Mucosa of gallbladder (tissue), 1 donor: ENCODE measurements around the gene SRP54. TPM values are rescaled to one million over a fixed set of nuclear protein-coding genes. Genes with fewer than 3 reads are reported as not detected.
A peak's percentile ranks its signal among the peaks of the same experiment; 100 is the strongest.
"Not testable (repeated sequence)": the region's sequence is repeated elsewhere in the genome, so short reads cannot be mapped to it uniquely, and the experiment has no call there.

Source experiments
- DNase-seq: peaks from one replicate; pipeline ENCODE4 v3.0.0-alpha.2; 2020; ENCODE audit warnings: low spot score
- total RNA-seq: library from RNA; stranded (reverse); gene quantifications from one replicate; pipeline ENCODE4 v1.2.1, GENCODE V29; 2021
- donor health status: DM: no; HTN: no; CAD: no.

SRP54 gene
- total RNA-seq, 1 donor from 2014 or later: 37.3 TPM

DNA sequence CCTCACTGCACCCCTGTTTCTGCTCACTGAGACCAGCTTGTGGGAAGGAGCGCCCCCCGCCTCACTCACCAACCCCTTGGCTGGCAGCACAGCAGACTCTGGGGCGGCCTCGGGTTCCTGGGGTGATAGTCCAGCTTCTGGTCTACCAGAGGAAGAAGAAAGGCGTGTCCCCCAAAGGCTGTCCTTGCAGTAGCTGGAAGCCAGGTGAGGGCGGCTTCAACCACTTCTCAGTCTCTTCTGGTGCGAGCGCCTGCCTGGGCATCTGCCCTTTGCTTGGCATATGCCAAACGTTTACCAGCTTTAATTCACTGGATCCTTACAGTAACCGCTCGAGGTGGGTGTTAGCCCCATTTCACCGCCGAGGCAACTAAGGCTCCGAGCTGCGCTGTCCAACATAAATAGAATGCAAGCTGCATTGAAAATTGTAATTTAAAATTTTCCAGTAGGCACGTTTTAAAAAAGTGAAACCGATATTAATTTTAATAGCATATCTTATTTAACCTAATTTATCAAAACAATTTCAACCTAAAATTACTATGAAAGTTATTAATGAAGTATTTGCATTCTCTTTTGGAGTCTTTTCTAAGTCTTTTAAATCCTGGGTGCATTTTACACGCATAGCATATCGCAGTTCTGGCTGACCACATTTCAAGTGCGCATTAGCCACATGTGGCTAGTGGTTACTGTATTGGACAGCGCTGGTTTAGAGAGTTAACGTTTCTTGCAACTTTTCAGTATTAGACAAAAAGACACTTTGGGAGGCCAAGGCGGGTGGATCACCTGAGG lies 64.2 kb downstream of the SRP54 start:
- peak; percentile 46 for DNase-seq

GRCh38 chr14:35047976-35048513 lies 65.3 kb downstream of the SRP54 start:
- no peak for DNase-seq

GRCh38 chr14:35050652-35051051 lies 67.9 kb downstream of the SRP54 start:
- DNase-seq: no peak

- DNase-seq: no peak
Measured at GRCh38 chr14:35051796-35052195, 69.0 kb downstream of the SRP54 start.

DNA sequence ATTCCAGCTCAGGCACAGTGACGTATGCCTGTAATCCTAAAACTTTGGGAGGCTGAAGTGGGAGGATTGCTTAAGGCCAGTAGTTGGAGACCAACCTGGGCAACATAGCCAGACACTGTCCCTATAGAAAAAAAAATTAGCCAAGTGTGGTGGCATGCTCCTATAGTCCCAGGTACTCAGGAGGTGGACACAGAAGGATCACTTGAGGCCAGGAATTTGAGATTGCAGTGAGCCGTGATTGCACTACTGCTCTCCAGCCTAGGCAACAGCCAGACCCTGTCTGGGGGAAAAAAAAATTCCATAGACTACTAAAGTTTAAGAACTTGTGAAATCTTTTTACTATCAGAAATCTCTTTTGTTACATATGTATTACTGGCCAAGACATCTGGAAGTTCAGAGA lies 69.8 kb downstream of the SRP54 start:
- DNase-seq: no peak

DNA sequence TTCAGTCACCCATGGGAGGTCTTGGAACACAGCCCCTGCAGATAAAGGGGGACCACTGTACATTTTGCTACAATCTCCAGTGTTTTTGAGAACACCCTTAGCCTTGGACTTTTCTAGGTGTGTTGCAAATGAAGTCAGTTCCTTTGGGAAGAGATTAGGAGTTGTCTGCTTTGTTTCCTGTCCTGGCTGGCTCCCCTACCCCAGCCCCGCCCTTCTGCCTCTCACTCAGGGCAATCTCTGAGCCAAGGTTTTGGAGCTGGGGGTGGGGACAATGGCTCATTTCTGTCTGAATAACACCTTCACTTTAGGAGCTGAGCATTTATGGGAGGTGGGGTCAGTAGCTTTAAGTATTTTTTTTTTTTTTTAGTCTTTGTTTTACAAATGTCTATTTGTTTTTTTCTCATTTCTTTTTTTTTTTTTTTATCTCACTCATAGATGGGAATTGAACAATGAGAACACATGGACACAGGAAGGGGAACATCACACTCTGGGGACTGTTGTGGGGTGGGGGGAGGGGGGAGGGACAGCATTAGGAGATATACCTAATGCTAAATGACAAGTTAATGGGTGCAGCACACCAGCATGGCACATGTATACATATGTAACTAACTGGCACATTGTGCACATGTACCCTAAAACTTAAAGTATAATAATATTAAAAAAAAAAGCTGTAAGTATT lies 78.5 kb downstream of the SRP54 start:
- DNase-seq: not testable (repeated sequence)

DNA sequence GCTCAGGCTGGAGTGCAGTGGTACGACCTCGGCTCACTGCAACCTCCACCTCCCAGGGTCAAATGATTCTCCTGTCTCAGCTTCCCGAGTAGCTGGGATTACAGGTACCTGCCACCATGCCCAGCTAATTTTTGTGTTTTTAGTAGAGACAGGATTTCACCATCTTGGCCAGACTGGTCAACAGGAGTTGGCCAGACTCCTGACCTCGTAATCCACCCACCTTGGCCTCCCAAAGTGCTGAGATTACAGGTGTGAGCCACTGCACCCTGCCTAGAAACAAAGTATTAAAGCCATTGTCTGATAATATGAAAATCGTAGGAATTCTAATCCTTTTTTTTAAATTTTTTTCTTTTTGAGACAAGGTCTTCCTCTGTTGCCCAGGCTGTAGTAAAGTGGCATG lies 82.9 kb downstream of the SRP54 start:
- DNase-seq: not testable (repeated sequence)

- DNase-seq: no peak
Measured at GRCh38 chr14:35068238-35069012, 85.6 kb downstream of the SRP54 start.

DNA sequence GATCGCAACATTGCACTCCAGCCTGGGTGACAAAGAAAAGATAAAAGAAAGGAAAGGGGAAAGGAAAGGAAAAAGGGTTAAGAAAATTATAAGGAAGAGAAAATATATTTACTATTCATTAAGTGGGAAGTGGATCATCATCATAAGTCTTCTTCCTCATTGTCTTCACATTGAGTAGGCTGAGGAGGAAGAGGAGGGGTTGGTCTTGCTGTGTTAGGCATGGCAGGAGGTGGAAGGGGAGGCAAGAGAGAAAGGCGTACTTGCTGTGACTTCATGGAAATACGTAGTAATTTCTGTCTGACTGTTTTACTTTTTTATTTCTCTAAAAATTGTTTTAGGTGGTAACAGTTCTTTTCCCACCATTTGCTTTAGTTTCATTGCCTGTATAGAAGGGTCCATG lies 89.4 kb downstream of the SRP54 start:
- no peak for DNase-seq

DNA sequence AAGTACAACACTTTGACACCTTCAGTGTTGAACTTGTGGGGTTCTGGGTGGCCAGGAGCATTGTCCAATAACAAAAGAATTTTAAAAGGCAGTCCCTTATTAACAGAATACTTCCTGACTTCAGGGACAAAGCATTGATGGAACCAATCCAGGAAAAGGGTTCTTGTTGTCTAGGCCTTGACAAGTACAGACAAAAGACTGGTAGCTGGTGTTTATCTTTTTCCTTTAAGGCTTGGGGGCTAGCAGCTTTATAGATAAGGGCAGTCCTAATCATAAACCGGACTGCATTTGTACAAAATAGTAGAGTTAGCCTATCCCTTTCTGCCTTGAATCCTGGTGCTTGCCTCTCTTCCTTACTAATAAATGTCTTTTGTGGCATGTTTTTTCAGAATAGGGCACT lies 90.7 kb downstream of the SRP54 start:
- DNase-seq: no peak

GRCh38 chr14:35078082-35078481 lies 95.3 kb downstream of the SRP54 start:
- no peak for DNase-seq

Other genes starting within 250 kb of the SRP54 start
- 22.0 TPM for gene BAZ1A, start 107.6 kb upstream of the SRP54 start, total RNA-seq
- 62.7 TPM for gene FAM177A1, start 63.3 kb downstream of the SRP54 start, total RNA-seq
- gene PPP2R3C, start 139.0 kb downstream of the SRP54 start, total RNA-seq: 27.3 TPM
- gene PRORP, start 139.6 kb downstream of the SRP54 start, total RNA-seq: 18.1 TPM